Measurements from ENCODE around the gene MAP2.

DNA sequence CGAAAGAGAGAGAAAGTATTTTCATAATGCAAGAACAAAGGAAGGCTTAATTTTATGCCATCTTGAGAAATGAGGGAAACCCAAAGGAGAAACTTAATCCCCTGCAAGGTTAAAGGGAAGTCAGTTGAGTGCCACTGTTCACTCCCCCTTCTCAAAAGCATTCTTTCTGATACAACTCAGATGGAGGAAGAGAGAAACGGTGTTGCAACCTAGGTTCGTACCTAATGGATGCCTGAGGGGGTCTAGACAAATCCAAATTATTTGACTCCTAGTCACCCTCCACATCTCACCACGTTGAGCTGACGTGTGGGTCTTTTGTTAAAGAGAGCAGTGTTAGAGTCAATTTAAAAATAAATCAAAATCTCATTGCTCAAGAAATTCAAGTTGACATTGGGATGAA, 295.2 kb downstream of the MAP2 start:
- TF ChIP-seq, protein P1, sequence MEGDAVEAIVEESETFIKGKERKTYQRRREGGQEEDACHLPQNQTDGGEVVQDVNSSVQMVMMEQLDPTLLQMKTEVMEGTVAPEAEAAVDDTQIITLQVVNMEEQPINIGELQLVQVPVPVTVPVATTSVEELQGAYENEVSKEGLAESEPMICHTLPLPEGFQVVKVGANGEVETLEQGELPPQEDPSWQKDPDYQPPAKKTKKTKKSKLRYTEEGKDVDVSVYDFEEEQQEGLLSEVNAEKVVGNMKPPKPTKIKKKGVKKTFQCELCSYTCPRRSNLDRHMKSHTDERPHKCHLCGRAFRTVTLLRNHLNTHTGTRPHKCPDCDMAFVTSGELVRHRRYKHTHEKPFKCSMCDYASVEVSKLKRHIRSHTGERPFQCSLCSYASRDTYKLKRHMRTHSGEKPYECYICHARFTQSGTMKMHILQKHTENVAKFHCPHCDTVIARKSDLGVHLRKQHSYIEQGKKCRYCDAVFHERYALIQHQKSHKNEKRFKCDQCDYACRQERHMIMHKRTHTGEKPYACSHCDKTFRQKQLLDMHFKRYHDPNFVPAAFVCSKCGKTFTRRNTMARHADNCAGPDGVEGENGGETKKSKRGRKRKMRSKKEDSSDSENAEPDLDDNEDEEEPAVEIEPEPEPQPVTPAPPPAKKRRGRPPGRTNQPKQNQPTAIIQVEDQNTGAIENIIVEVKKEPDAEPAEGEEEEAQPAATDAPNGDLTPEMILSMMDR (conservative IDR thresholded peaks at IDR 0.05 in 1 of 2, IDR thresholded peaks at IDR 0.05 in 1 of 2; ENCODE audit: extremely low read depth in 1 of 2, insufficient read depth in 1 of 2, low read depth in 1 of 2, low read length in 2 of 2), result no peak
- no peak for TF ChIP-seq EZH2 (IDR thresholded peaks at IDR 0.05; ENCODE audit: borderline replicate concordance, low read length)
